Measurements from ENCODE around the gene TLDC2.

GRCh38 chr20:36929290-36929689 is 53.4 kb downstream of the TLDC2 start:
- TF ChIP-seq CTCF (IDR thresholded peaks at IDR 0.05; ENCODE audit: control extremely low read depth in 1 of 3, insufficient read depth in 1 of 3, low read depth in 1 of 3, low read length in 3 of 3) = no peak
- TF ChIP-seq POLR2AphosphoS5 (IDR thresholded peaks at IDR 0.05; ENCODE audit: low read depth, low read length) = no peak
- TF ChIP-seq MAFK (IDR thresholded peaks at IDR 0.05; ENCODE audit: low read depth, low read length) = no peak
- no peak for TF ChIP-seq EP300 (IDR thresholded peaks at IDR 0.05; ENCODE audit: borderline replicate concordance in 1 of 2, low read depth in 2 of 2, low read length in 2 of 2)
- no peak for TF ChIP-seq BACH1 (IDR thresholded peaks at IDR 0.05; ENCODE audit: low read length)
- TF ChIP-seq SIN3A (conservative IDR thresholded peaks at IDR 0.05 in 1 of 2, IDR thresholded peaks at IDR 0.05 in 1 of 2; ENCODE audit: low read depth in 1 of 2, low read length in 2 of 2) = no peak
- TF ChIP-seq TBP (IDR thresholded peaks at IDR 0.05; ENCODE audit: low read depth, low read length) = no peak

All from H1 (cell line).